ENCODE results near the gene MCOLN1. TPM values are rescaled to one million over a fixed set of nuclear protein-coding genes. Genes with fewer than 3 reads are reported as not detected.
A peak's percentile ranks its signal among the peaks of the same experiment; 100 is the strongest.

Gene MCOLN1
- total RNA-seq, 2 experiments from 2014 or later = 7.9 to 9.2 TPM

GRCh38 chr19:7512400-7512851 lies 10.0 kb upstream of the MCOLN1 start:
- ChIA-PET CTCF (interaction anchor here (1.0 kb wide), 1 partner anchor 53 kb away, joined by 3 read pairs; no protein-coding TSS in a partner anchor), POLR2A (interaction anchor here (0.8 to 1.5 kb wide), 4 partner anchors 10 to 25 kb away, joined by 3 to 5 read pairs (median 4); partner anchors contain the start of gene MCOLN1)
- TF ChIP-seq CTCF (IDR thresholded peaks at IDR 0.05) = no peak
- H3K4me1 Mint-ChIP-seq (ENCODE audit: low read depth) = peaks cover 8% of the 10 kb centered on the region
- H3K4me3 Mint-ChIP-seq = no peak overlapping the region
- DNase-seq (no peak), ATAC-seq (no peak)
- H3K36me3 Mint-ChIP-seq (ENCODE audit: low read depth) = no peaks in the 10 kb centered on the region
- peaks cover 9% of the 10 kb centered on the region for H3K27me3 Mint-ChIP-seq
- H3K27ac Mint-ChIP-seq = no peak overlapping the region
- H3K9me3 Mint-ChIP-seq = no peaks in the 10 kb centered on the region
- intact Hi-C loops (cut with micrococcal nuclease) = no loop called here

DNA sequence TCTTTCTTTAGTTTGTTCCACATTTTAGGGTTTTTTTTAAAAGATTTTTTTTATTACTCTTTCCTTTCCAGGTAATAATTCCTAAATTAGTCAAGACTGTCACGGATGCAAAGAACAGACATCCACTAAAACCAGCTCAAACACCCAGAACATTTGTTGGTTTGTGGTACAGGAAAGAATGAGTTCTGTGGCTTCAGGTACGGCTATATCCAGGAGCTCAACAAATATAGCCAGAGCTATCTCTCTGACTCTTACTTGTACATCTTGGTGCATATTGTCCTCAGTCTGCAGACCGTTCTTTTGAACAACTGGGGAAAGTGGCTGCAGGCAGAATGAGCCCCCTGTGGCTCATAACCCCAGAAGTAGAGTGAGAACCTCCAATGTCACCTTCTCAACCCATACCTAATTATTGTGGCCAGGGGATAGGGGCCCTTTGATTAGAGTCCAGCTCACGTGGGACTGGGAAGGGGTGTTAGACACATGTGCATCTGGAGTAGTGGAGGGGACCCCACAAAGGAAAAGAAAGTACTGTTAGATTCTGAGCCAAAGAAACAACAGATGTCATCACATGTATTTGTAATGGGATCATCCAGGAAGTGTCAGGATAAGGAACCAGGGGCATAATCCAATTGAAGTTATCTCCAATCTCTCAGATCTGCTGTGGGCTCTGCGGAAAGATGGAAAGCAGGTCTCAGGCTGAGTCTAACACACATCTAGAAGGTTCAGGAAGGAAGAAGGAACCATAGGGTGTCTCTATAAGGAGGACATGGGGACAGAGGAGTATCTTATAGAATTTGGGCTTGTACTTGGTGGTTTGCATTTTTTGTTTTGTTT lies 8.4 kb upstream of the MCOLN1 start:
- H3K4me3 Mint-ChIP-seq = no peak overlapping the region
- intact Hi-C loops (cut with micrococcal nuclease) = no loop called here

DNA sequence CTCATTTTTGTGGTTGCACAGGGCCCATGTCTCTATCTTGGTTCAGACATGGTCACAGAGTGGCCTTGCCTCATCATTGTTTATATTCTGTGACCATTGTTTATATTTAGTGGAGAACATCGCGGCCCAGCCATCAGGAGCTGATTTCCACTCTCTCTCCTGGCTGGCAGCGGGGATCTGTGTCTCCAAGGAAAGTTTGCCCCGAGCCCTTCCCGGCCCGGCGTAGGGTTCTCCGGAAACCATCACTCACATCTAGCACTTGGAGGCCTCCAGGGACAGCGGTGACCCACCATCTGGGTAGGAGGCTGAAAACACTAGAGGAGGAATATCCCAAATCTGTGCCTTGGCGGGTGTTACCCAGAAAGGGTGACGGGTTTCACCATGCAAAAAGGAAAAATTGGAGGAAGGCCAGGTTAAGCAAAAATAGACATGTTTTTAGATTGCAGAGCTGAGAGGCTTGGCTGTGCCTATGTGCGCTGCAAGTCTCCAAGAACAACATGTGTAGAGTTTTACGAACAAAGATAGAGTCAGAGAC lies 7.2 kb upstream of the MCOLN1 start:
- POLR2A ChIA-PET = interaction anchor here (1.0 kb wide), 1 partner anchor 18 kb away, joined by 3 read pairs; a partner anchor contains a TSS
- TF ChIP-seq CTCF (IDR thresholded peaks at IDR 0.05) = no peak
- intact Hi-C loops (cut with micrococcal nuclease) = no loop called here
- Mint-ChIP-seq H3K36me3 (ENCODE audit: low read depth) (no peaks in the 10 kb centered on the region), H3K4me1 (ENCODE audit: low read depth) (peaks cover 8% of the 10 kb centered on the region), H3K4me3 (peak overlapping the region; percentile 83), H3K27me3 (peaks cover 9% of the 10 kb centered on the region), H3K27ac (peak overlapping the region; percentile 87), H3K9me3 (no peaks in the 10 kb centered on the region)
- CTCF ChIA-PET = interaction anchor here (1.3 kb wide), 1 partner anchor 18 kb away, joined by 4 read pairs; a partner anchor contains a TSS
- ATAC-seq (no peak), DNase-seq (no peak)

More for the DNA sequence above, 8.4 kb upstream of the MCOLN1 start:
- Mint-ChIP-seq H3K27me3 (peaks cover 9% of the 10 kb centered on the region), H3K9me3 (no peaks in the 10 kb centered on the region), H3K27ac (no peak overlapping the region), H3K36me3 (ENCODE audit: low read depth) (no peaks in the 10 kb centered on the region), H3K4me1 (ENCODE audit: low read depth) (peaks cover 8% of the 10 kb centered on the region)
- no peak for ATAC-seq
- CTCF ChIA-PET = no interaction called here
- DNase-seq = no peak
- POLR2A ChIA-PET = interaction anchor here (1.5 kb wide), 1 partner anchor 11 kb away, joined by 5 read pairs; no protein-coding TSS in a partner anchor
- TF ChIP-seq CTCF (IDR thresholded peaks at IDR 0.05) = no peak

DNA sequence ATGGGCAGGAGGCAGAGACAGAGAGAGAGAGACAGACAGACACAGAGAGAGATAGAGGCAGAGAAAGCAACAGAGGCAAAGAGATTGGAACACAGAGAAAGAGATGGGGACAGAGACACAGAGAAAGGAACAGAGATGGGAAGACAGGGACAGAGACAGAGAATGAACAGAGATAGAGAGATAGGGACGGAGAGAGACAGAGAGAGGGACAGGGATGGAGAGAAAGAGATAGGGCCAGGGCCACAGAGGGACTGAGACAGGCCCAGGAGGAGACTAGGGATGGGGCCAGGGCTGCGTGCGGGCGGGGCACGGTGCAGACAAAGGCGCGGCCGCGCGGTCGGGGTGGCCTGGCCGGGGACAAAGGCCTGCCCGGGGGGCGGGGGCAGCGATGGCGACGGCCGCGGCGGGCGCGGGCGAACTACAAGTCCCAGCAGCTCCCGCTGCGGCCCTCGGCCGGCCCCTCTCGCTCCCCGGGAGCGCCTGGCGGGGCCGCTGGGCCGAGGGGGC lies 6.7 kb upstream of the MCOLN1 start, which contains the start of gene ZNF358:
TSS of gene ZNF358 (plus strand) at position 459 of the 507 bp plus-strand sequence. CDS start 3,140 bp downstream, outside the sequence.
- no peaks in the 10 kb centered on the region for H3K36me3 Mint-ChIP-seq (ENCODE audit: low read depth)
- no peaks in the 10 kb centered on the region for H3K9me3 Mint-ChIP-seq
- peak within 1 kb of the TSS; percentile 83 for H3K4me3 Mint-ChIP-seq
- peak; percentile 69 for DNase-seq
- POLR2A ChIA-PET = interaction anchor here (1.0 kb wide), 1 partner anchor 19 kb away, joined by 3 read pairs; a partner anchor contains a TSS
- intact Hi-C loops (cut with micrococcal nuclease) = no loop called here
- peaks cover 8% of the 10 kb centered on the region for H3K4me1 Mint-ChIP-seq (ENCODE audit: low read depth)
- peak within 1 kb of the TSS; percentile 87 for H3K27ac Mint-ChIP-seq
- ATAC-seq = peak; percentile 97
- TF ChIP-seq CTCF (IDR thresholded peaks at IDR 0.05) = no peak
- H3K27me3 Mint-ChIP-seq = peaks cover 9% of the 10 kb centered on the region
- CTCF ChIA-PET = interaction anchor here (1.0 to 1.3 kb wide), 2 partner anchors 19 to 89 kb away, joined by 3 to 4 read pairs; a partner anchor contains a TSS

Measured in activated CD8-positive, alpha-beta T cell treated with anti-CD3 and anti-CD28 coated beads for 36 hours (primary cell).